SK-N-SH (cell line): Measurements from ENCODE around the gene AHR.

Experiments
- RAD21 ChIP-seq: IDR thresholded peaks from 2 replicates; pipeline ENCODE4 v1.6.1; 2012; ENCODE audit warnings: mild to moderate bottlenecking, low read length
- SMC3 ChIP-seq: IDR thresholded peaks from 2 replicates; pipeline ENCODE4 v1.6.1; 2012; ENCODE audit warnings: low read depth, low read length, improper control_type of control experiment
- TCF12 ChIP-seq: IDR thresholded peaks from 2 replicates; pipeline ENCODE4 v1.4.0; 2012

- TF ChIP-seq RAD21 (no peak), TCF12 (no peak), SMC3 (no peak)
Measured at GRCh38 chr7:17342756-17343155, 44.3 kb downstream of the AHR start.
